Fibroblast of lung (primary cell): ENCODE data around the gene AASDHPPT.

Experiments used
- CTCF ChIP-seq, 2 donors: IDR thresholded peaks in 1 of 2; conservative IDR thresholded peaks in 1 of 2; 1 replicate in 1 of 2; 2 replicates in 1 of 2; pipeline ENCODE4 v1.5.1; 2011 to 2012; ENCODE audit warnings: low read length in 2 of 2, control low read depth in 1 of 2, inconsistent platforms in 1 of 2, low read depth in 1 of 2, mild to moderate bottlenecking in 1 of 2
- EZH2 ChIP-seq: IDR thresholded peaks from 2 replicates; pipeline ENCODE4 v1.5.1; 2012; ENCODE audit warnings: low read length, control low read depth, mild to moderate bottlenecking; ENCODE audit errors: missing control alignments

GRCh38 chr11:106059617-106060016 lies 17.8 kb upstream of the AASDHPPT start:
- no peak for TF ChIP-seq CTCF (conservative IDR thresholded peaks at IDR 0.05 in 1 of 2, IDR thresholded peaks at IDR 0.05 in 1 of 2; ENCODE audit: low read depth in 1 of 2, low read length in 2 of 2)
- TF ChIP-seq EZH2: no peak
